K562 (cell line): Measurements from ENCODE around the gene HAO2.
"Not testable (repeated sequence)": the region's sequence is repeated elsewhere in the genome, so short reads cannot be mapped to it uniquely, and the experiment has no call there.

Source experiments
- CC2D1A ChIP-seq: fragments of 450-650 bp; IDR thresholded peaks from 2 replicates; pipeline ENCODE4 v1.6.1; 2017; ENCODE audit warnings: mild to moderate bottlenecking
- CREM ChIP-seq: IDR thresholded peaks from 2 replicates; pipeline ENCODE4 v1.6.1; 2014; ENCODE audit warnings: antibody characterized with exemption, low read depth
- MTA1 ChIP-seq: fragments of 450-650 bp; IDR thresholded peaks from 2 replicates; pipeline ENCODE4 v1.6.1; 2017; ENCODE audit warnings: borderline replicate concordance
- POLR2AphosphoS5 ChIP-seq: IDR thresholded peaks from 2 replicates; pipeline ENCODE4 v1.6.1; 2011; ENCODE audit warnings: mild to moderate bottlenecking, low read depth, low read length, moderate library complexity; ENCODE audit not compliant: control insufficient read depth, insufficient read depth
- SIX5 ChIP-seq, 2 experiments: IDR thresholded peaks; 2 replicates each; pipeline ENCODE4 v1.6.1; 2011; ENCODE audit warnings: low read length in 2 of 2, borderline replicate concordance in 1 of 2, low read depth in 1 of 2, mild to moderate bottlenecking in 1 of 2, moderate library complexity in 1 of 2; ENCODE audit not compliant: insufficient read depth in 1 of 2
- SRF ChIP-seq, 2 experiments: fragments of 250-450, 450-650 bp in 1 of 2; sonication (Bioruptor Pico) in 1 of 2; sonication (generic) in 1 of 2; formaldehyde crosslinking; IDR thresholded peaks; 2 replicates each; pipeline versions ENCODE4 v1.5.0 to v1.5.1; 2020 to 2022; ENCODE audit warnings: mild to moderate bottlenecking in 1 of 2, missing genetic modification reagents in 1 of 2
- TRIM24 ChIP-seq, 2 experiments: fragments of 450-650 bp; IDR thresholded peaks; 2 replicates each; pipeline ENCODE4 v1.6.1; 2016
- ZNF347 ChIP-seq: fragments of 450-650 bp; formaldehyde crosslinking; IDR thresholded peaks from 2 replicates; pipeline ENCODE4 v1.4.0; 2020; ENCODE audit warnings: low read depth, mild to moderate bottlenecking, moderate library complexity
- ZNF778 ChIP-seq: fragments of 450-650 bp; formaldehyde crosslinking; IDR thresholded peaks from 2 replicates; pipeline ENCODE4 v1.4.0; 2020; ENCODE audit warnings: mild to moderate bottlenecking, moderate library complexity
- ZNF785 ChIP-seq: fragments of 250-450 bp; sonication (Bioruptor Pico); IDR thresholded peaks from 2 replicates; pipeline ENCODE4 v1.4.0; 2020; ENCODE audit warnings: mild to moderate bottlenecking
- TF ChIP-seq, protein P1 (sequence below), 2 experiments: fragments of 450-650 bp; formaldehyde crosslinking in 1 of 2; IDR thresholded peaks; 2 replicates each; pipeline versions ENCODE4 v1.4.0 to v1.6.1; 2014 to 2020; ENCODE audit warnings: mild to moderate bottlenecking in 2 of 2, borderline replicate concordance in 1 of 2, low read depth in 1 of 2
- TF ChIP-seq, protein P2 (sequence below), 3 experiments: IDR thresholded peaks in 2 of 3; conservative IDR thresholded peaks in 1 of 3; 2 replicates each; pipeline ENCODE4 v1.5.1; 2011 to 2012; ENCODE audit warnings: low read length in 3 of 3, mild to moderate bottlenecking in 3 of 3, control low read depth in 2 of 3, improper control_type of control experiment in 1 of 3, inconsistent platforms in 1 of 3, low read depth in 1 of 3, mixed read lengths in 1 of 3, moderate library complexity in 1 of 3; ENCODE audit not compliant: insufficient read depth in 2 of 3
- TF ChIP-seq, protein P3 (sequence below), 2 experiments: fragments of 450-650 bp; conservative IDR thresholded peaks; 2 replicates each; pipeline ENCODE4 v1.6.1; 2017; ENCODE audit warnings: mild to moderate bottlenecking in 2 of 2, moderate library complexity in 2 of 2

DNA sequence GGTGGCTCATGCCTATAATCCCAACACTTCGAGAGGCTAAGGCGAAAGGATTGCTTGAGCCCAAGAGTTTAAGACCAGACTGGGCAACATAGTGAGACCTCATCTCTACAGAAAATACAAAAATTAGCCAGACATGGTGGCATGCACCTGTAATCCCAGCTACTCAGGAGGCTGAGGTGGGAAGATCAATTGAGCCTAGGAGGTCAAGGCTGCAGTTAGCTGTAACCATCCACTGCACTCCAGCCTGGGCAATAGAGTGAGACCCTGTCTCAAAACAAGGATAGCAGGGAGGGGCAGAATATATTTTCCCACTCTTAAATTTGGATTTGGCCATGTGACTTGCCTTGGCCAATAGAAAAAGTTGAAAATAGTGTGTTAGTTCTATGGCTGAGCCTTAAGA, 17.7 kb upstream of the HAO2 start:
- TF ChIP-seq, protein P1, sequence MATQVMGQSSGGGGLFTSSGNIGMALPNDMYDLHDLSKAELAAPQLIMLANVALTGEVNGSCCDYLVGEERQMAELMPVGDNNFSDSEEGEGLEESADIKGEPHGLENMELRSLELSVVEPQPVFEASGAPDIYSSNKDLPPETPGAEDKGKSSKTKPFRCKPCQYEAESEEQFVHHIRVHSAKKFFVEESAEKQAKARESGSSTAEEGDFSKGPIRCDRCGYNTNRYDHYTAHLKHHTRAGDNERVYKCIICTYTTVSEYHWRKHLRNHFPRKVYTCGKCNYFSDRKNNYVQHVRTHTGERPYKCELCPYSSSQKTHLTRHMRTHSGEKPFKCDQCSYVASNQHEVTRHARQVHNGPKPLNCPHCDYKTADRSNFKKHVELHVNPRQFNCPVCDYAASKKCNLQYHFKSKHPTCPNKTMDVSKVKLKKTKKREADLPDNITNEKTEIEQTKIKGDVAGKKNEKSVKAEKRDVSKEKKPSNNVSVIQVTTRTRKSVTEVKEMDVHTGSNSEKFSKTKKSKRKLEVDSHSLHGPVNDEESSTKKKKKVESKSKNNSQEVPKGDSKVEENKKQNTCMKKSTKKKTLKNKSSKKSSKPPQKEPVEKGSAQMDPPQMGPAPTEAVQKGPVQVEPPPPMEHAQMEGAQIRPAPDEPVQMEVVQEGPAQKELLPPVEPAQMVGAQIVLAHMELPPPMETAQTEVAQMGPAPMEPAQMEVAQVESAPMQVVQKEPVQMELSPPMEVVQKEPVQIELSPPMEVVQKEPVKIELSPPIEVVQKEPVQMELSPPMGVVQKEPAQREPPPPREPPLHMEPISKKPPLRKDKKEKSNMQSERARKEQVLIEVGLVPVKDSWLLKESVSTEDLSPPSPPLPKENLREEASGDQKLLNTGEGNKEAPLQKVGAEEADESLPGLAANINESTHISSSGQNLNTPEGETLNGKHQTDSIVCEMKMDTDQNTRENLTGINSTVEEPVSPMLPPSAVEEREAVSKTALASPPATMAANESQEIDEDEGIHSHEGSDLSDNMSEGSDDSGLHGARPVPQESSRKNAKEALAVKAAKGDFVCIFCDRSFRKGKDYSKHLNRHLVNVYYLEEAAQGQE (IDR thresholded peaks at IDR 0.05; ENCODE audit: borderline replicate concordance): not testable (repeated sequence)
- TF ChIP-seq, protein P1 (CRISPR knock-in tag; IDR thresholded peaks at IDR 0.05; ENCODE audit: low read depth): not testable (repeated sequence)
- TF ChIP-seq, protein P2, sequence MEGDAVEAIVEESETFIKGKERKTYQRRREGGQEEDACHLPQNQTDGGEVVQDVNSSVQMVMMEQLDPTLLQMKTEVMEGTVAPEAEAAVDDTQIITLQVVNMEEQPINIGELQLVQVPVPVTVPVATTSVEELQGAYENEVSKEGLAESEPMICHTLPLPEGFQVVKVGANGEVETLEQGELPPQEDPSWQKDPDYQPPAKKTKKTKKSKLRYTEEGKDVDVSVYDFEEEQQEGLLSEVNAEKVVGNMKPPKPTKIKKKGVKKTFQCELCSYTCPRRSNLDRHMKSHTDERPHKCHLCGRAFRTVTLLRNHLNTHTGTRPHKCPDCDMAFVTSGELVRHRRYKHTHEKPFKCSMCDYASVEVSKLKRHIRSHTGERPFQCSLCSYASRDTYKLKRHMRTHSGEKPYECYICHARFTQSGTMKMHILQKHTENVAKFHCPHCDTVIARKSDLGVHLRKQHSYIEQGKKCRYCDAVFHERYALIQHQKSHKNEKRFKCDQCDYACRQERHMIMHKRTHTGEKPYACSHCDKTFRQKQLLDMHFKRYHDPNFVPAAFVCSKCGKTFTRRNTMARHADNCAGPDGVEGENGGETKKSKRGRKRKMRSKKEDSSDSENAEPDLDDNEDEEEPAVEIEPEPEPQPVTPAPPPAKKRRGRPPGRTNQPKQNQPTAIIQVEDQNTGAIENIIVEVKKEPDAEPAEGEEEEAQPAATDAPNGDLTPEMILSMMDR (IDR thresholded peaks at IDR 0.05 in 2 of 3, conservative IDR thresholded peaks at IDR 0.05 in 1 of 3; ENCODE audit: insufficient read depth in 2 of 3, low read depth in 1 of 3, low read length in 3 of 3): not testable (repeated sequence)
- not testable (repeated sequence) for TF ChIP-seq MTA1; TRIM24 (IDR thresholded peaks at IDR 0.05); ZNF785 (CRISPR knock-in tag); CC2D1A; ZNF778 (CRISPR knock-in tag); SIX5 (IDR thresholded peaks at IDR 0.05; ENCODE audit: borderline replicate concordance in 1 of 2, insufficient read depth in 1 of 2, low read depth in 1 of 2, low read length in 2 of 2); SRF (CRISPR knock-in tag; IDR thresholded peaks at IDR 0.05); CREM; ZNF347; POLR2AphosphoS5
- TF ChIP-seq, protein P3, sequence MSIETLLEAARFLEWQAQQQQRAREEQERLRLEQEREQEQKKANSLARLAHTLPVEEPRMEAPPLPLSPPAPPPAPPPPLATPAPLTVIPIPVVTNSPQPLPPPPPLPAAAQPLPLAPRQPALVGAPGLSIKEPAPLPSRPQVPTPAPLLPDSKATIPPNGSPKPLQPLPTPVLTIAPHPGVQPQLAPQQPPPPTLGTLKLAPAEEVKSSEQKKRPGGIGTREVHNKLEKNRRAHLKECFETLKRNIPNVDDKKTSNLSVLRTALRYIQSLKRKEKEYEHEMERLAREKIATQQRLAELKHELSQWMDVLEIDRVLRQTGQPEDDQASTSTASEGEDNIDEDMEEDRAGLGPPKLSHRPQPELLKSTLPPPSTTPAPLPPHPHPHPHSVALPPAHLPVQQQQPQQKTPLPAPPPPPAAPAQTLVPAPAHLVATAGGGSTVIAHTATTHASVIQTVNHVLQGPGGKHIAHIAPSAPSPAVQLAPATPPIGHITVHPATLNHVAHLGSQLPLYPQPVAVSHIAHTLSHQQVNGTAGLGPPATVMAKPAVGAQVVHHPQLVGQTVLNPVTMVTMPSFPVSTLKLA (conservative IDR thresholded peaks at IDR 0.05): not testable (repeated sequence)
